ENCODE results near the gene SESN3. TPM values are rescaled to one million over a fixed set of nuclear protein-coding genes. Genes with fewer than 3 reads are reported as not detected.

The SESN3 gene
- total RNA-seq, 1 donor from 2014 or later: 84.8 TPM

DNA sequence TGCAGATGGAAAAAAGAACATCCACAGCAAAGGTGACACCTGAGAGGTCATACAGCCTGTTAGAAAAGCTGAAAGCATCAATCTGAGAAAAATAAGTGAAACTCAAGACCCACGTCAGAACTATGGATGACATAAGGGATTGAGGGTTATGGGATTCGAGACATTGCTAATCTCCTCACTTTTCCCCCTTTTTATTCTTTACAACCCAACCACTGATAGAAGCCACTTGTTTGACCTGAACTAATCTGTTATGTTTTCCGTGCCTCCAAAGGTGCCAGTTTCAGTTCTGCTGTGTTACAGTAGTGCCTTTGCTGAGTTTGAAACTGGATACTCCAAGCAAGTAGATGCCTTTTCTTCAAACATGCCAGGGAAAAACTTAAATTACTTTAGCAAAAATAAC lies 16.9 kb upstream of the SESN3 start:
- peaks cover 4% of the 10 kb centered on the region for H3K27me3 Mint-ChIP-seq (ENCODE audit: unreplicated experiment)

DNA sequence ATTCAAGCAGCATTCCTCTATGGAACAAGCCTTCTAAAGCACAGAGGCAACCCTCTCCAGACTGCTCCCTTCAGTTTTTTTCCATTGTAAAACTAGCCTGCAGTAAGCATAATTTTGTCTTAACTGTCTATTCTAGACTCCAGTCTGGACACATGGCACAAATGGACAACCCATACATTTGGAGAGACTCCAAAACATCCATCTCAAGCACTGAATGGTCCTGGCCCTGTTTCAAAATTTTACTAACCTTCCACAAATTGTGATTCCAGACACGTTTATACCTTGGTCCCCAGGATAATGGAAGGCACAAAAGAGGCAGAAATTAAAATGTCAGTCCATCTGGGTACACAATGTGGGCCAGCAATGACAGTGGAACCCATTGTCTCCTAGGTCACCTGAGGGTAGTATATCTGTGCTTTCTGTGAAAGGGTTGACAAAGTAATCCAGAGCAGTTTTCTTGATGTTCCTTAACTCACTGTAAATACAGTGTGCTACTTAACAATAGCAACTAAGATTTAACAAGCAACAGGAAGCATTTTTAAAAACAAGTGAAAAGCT lies 16.2 kb upstream of the SESN3 start:
- no peak for DNase-seq (ENCODE audit: extremely low spot score, unreplicated experiment)
- H3K27ac Mint-ChIP-seq (ENCODE audit: unreplicated experiment): no peak overlapping the region
- peaks cover 4% of the 10 kb centered on the region for H3K27me3 Mint-ChIP-seq (ENCODE audit: unreplicated experiment)
- no peak overlapping the region for H3K4me3 Mint-ChIP-seq (ENCODE audit: unreplicated experiment)
- H3K4me1 Mint-ChIP-seq (ENCODE audit: unreplicated experiment): peaks cover 37% of the 10 kb centered on the region
- TF ChIP-seq, protein P1, sequence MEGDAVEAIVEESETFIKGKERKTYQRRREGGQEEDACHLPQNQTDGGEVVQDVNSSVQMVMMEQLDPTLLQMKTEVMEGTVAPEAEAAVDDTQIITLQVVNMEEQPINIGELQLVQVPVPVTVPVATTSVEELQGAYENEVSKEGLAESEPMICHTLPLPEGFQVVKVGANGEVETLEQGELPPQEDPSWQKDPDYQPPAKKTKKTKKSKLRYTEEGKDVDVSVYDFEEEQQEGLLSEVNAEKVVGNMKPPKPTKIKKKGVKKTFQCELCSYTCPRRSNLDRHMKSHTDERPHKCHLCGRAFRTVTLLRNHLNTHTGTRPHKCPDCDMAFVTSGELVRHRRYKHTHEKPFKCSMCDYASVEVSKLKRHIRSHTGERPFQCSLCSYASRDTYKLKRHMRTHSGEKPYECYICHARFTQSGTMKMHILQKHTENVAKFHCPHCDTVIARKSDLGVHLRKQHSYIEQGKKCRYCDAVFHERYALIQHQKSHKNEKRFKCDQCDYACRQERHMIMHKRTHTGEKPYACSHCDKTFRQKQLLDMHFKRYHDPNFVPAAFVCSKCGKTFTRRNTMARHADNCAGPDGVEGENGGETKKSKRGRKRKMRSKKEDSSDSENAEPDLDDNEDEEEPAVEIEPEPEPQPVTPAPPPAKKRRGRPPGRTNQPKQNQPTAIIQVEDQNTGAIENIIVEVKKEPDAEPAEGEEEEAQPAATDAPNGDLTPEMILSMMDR (IDR thresholded peaks at IDR 0.05): no peak
- no peaks in the 10 kb centered on the region for H3K9me3 Mint-ChIP-seq (ENCODE audit: unreplicated experiment)
- no peaks in the 10 kb centered on the region for H3K36me3 Mint-ChIP-seq (ENCODE audit: unreplicated experiment)

More for the DNA sequence above, 16.9 kb upstream of the SESN3 start:
- no peak overlapping the region for H3K27ac Mint-ChIP-seq (ENCODE audit: unreplicated experiment)
- no peaks in the 10 kb centered on the region for H3K9me3 Mint-ChIP-seq (ENCODE audit: unreplicated experiment)
- H3K36me3 Mint-ChIP-seq (ENCODE audit: unreplicated experiment): no peaks in the 10 kb centered on the region
- peaks cover 32% of the 10 kb centered on the region for H3K4me1 Mint-ChIP-seq (ENCODE audit: unreplicated experiment)
- DNase-seq (ENCODE audit: extremely low spot score, unreplicated experiment): no peak
- no peak overlapping the region for H3K4me3 Mint-ChIP-seq (ENCODE audit: unreplicated experiment)
- TF ChIP-seq, protein P1 (IDR thresholded peaks at IDR 0.05): no peak

DNA sequence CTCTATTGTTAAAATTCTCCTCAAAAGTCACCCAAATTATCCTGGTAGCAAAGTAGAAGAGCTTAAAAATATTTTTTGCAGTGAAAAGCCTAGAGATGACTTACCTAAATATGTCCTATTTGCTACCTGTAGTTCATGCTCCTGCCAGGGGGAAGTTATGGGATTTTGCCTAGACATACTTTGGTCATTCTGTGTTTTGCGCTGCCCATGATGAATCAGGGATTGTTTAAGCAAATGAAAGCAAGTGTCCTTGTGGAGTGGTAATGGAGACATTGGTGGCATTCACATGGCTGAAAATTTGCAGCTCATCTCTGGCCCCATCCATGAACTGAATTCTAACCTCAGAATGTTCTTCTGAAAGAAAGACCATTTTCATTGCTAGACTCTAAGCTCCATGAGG lies 14.6 kb upstream of the SESN3 start:
- H3K27ac Mint-ChIP-seq (ENCODE audit: unreplicated experiment): no peak overlapping the region
- no peaks in the 10 kb centered on the region for H3K36me3 Mint-ChIP-seq (ENCODE audit: unreplicated experiment)
- no peaks in the 10 kb centered on the region for H3K27me3 Mint-ChIP-seq (ENCODE audit: unreplicated experiment)
- no peak for DNase-seq (ENCODE audit: extremely low spot score, unreplicated experiment)
- TF ChIP-seq, protein P1 (IDR thresholded peaks at IDR 0.05): no peak
- no peak overlapping the region for H3K4me3 Mint-ChIP-seq (ENCODE audit: unreplicated experiment)
- peaks cover 42% of the 10 kb centered on the region for H3K4me1 Mint-ChIP-seq (ENCODE audit: unreplicated experiment)
- no peaks in the 10 kb centered on the region for H3K9me3 Mint-ChIP-seq (ENCODE audit: unreplicated experiment)

DNA sequence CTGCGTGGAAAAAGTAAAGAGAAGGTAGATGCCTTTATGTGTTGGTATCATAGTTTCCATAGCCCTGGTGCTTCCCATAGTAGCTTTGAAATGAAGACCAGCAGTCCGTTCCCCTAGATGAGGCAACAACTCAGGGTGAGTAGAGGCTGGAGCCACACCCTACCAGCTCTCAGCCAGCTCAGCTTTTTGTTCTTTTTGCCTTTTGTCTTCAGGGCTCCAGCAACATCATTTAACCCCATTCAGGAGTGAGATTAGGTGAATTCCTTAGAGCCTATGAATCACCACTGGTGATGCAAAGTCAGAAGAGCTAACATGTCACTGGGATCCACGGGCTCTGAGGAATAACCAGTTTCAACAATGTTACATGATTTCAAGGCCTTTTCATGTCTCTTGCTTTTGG lies 14.0 kb upstream of the SESN3 start:
- Mint-ChIP-seq H3K27me3 (ENCODE audit: unreplicated experiment) (no peaks in the 10 kb centered on the region), H3K27ac (ENCODE audit: unreplicated experiment) (no peak overlapping the region), H3K9me3 (ENCODE audit: unreplicated experiment) (no peaks in the 10 kb centered on the region), H3K36me3 (ENCODE audit: unreplicated experiment) (no peaks in the 10 kb centered on the region), H3K4me1 (ENCODE audit: unreplicated experiment) (peaks cover 42% of the 10 kb centered on the region), H3K4me3 (ENCODE audit: unreplicated experiment) (no peak overlapping the region)
- no peak for DNase-seq (ENCODE audit: extremely low spot score, unreplicated experiment)
- TF ChIP-seq, protein P1 (IDR thresholded peaks at IDR 0.05): no peak

DNA sequence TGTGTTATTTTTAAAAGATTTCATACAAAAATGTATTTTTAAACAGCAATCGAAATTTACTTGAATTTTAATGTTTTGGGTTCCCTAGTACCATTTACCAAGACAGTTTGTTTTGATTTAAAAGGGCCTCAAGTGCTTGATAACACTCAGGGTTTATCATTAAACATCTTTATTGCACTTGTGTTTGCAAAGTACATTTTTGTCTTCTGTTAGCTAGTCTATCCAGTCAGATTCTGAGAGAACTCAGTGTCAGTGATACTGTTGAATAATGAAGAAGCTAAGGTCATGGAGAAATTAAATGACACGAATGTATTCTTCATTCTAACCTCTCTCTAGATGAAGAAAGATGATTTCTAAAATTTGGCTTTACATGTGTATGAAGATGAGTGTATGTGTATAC lies 12.7 kb upstream of the SESN3 start:
- no peaks in the 10 kb centered on the region for H3K36me3 Mint-ChIP-seq (ENCODE audit: unreplicated experiment)
- no peak overlapping the region for H3K27ac Mint-ChIP-seq (ENCODE audit: unreplicated experiment)
- peaks cover 38% of the 10 kb centered on the region for H3K4me1 Mint-ChIP-seq (ENCODE audit: unreplicated experiment)
- no peak for DNase-seq (ENCODE audit: extremely low spot score, unreplicated experiment)
- H3K9me3 Mint-ChIP-seq (ENCODE audit: unreplicated experiment): no peaks in the 10 kb centered on the region
- no peaks in the 10 kb centered on the region for H3K27me3 Mint-ChIP-seq (ENCODE audit: unreplicated experiment)
- H3K4me3 Mint-ChIP-seq (ENCODE audit: unreplicated experiment): no peak overlapping the region
- TF ChIP-seq, protein P1 (IDR thresholded peaks at IDR 0.05): no peak

Data from osteocyte (in vitro differentiated cells).